HG02973 (cell line): Measurements from ENCODE around the gene DMXL1.
"Not testable (repeated sequence)": the region's sequence is repeated elsewhere in the genome, so short reads cannot be mapped to it uniquely, and the experiment has no call there.

Experiments used
- ATAC-seq: cut with Tn5 transposase; IDR thresholded peaks from one replicate; pipeline ENCODE4 v1.9.1; 2021; ENCODE audit warnings: moderate library complexity; ENCODE audit not compliant: unreplicated experiment

The DMXL1 gene

GRCh38 chr5:119123280-119123679 lies 52.4 kb downstream of the DMXL1 start:
- ATAC-seq = no peak

GRCh38 chr5:119129770-119130169 lies 58.9 kb downstream of the DMXL1 start:
- ATAC-seq = no peak

DNA sequence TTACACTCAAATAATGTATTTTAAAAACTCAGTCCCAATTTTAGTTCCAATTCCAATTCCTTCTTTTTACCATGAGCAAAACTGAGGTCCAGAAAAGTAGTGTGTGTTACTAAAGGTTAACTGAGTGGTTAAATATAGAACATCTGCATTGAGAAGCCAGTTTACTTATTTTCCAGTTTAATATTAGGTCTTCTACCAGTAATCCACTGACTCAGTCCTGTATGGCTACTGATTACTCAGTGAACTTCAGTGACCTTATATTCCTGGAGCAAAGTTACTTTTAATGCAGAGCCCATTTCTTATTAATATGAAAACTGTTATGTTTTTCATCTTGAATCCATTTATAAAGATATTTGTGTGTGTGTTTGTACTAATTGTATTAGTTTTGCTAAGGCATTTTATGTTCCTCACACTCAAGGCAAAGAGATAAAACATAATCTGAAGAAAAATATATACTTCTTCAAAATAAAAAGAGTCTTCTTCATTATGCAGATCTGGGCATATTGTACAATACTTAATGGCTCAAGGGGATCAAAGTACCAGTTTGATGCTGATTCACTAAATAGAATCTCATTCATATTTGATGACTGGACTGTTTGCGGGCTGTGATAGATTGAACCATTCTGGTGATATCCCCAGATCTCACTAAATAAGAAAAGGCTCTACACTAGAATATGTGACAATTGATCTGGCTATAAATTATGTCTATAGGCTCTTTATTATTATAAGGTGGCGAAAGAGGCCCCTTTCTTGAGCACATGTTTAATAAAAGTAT lies 60.8 kb downstream of the DMXL1 start:
- ATAC-seq = no peak

- ATAC-seq = not testable (repeated sequence)
Observed at GRCh38 chr5:119135743-119136142, 64.9 kb downstream of the DMXL1 start.

DNA sequence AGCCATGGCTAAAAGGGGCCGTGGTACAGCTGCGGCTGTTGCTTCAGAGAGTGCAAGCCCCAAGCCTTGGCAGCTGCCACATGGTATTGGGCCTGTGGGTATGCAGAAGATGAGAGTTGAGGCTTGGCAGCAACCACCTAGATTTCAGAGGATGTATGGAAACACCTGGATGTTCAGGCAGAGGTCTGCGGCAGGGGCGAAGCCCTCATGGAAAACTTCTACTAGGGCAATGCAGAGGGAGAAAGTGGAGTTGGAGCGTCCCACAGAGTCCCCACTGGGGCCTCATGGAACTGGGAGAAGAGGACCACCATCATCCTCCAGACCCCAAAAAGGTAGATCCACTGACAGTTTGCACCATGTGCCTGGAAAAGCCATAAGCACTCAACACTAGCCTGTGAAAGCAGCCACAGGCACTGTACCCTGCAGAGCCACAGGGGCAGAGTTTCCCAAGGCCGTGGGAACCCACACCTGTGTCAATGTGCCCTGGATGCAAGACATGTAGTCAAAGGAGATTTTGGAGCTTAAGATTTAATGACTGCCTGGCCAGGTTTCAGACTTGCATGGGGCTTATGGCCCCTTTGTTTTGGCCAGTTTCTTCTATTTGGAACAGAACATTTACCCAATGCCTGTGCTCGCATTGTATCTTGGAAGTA lies 65.9 kb downstream of the DMXL1 start:
- no peak for ATAC-seq

DNA sequence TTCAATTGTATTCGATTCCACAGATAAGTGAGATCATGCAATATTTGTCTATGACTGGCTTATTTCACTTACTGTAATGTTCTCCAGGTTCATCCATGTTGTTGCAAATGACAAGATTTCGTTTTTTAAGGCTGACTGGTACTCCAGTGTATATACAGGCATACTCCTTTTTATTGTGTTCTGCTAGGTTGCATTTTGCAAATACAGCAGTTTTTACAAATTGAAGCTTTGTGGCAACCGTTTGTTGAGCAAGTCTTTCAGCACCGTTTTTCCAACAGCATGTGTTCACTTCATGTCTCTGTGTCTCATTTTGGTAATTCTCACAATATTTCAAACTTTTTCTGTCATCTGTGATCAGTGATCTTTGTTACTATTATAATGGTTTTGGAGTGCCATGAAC lies 82.7 kb downstream of the DMXL1 start:
- ATAC-seq = no peak

GRCh38 chr5:119158144-119158543 lies 87.3 kb downstream of the DMXL1 start:
- no peak for ATAC-seq

DNA sequence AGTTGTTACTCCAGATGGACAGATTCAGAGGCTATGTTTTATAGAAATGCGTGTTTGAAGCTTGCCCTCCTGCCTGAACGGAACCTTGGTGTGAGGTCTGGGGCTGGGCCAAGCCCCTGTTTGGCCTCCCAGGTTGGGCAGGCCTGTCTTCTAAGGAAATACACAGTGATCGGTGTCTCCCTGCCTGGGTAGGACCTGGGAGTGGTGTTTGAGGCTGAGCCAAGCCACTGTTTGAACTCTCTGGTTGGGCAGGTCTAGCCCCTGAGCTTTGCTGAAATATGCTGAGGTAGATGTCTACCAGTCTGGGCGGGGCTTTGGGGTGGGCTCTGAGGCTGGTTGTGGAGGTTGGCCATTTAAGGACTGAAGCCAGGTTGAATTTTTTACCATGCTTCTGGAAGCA lies 90.5 kb downstream of the DMXL1 start:
- ATAC-seq = no peak

DNA sequence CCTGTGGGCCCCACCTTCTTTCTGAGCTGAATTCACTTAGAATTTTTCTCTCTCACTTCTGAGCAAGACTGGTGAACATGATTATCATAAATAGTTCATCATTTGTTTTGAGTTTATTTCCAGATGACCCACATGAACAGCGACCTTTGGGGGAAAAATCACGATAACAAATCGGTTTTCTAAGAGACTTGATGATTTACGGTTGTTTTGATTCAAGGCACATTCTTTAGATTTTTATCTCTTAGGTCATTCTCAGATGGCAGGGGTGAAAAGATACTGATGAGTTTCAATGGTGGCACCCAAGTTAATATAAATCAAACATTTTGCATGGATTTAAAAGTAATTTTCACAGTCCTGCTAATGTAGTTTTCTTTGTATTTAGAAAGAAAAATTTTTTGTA lies 95.1 kb downstream of the DMXL1 start:
- no peak for ATAC-seq

- ATAC-seq = no peak
Observed at GRCh38 chr5:119168401-119168800, 97.5 kb downstream of the DMXL1 start.

DNA sequence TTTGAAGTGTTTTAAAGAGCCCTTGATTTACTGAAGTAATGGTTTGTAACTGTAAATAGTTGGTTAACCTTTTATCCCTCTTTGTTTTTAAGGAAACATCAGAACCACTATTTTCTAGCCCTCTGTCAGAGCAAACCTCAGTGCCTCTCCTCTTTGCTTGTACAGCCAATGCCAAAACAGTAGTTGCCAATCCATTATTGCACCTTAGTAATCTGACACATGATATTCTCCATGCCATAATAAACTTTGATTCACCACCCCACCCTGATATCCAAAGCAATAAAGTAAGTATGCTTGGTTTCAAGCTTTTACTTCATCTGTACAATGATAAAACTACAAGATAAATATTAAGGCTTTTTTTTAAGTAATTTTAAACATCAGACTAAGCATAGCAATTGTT lies 100.8 kb downstream of the DMXL1 start:
- no peak for ATAC-seq

DNA sequence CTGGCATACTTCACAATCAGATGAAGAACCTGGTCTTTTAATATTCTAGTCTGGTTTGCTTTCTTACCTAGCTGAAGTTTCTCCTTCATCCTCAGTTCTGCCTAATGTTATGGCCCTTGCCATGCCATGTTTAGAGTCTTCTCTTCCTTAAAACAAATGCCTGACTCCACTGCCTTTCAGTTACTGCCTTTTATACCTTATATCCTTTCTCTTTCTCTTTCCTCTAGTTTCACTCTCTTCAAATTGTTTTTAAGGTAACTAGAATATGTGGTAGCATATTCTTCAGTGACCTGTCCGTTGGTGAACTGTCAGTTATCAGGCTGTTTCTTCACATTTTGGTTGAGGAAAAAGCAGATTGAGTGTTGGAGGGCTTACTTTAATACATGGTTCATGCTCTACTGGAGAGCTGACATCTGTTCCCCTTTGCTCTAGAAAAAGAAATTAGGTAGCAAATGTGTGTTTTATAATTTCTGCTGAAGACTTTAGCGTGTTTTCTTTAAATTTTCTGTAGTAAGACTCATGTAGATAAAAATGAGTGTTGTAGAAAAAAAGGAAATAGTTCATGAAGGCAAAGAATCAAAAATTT lies 103.8 kb downstream of the DMXL1 start:
- no peak for ATAC-seq

DNA sequence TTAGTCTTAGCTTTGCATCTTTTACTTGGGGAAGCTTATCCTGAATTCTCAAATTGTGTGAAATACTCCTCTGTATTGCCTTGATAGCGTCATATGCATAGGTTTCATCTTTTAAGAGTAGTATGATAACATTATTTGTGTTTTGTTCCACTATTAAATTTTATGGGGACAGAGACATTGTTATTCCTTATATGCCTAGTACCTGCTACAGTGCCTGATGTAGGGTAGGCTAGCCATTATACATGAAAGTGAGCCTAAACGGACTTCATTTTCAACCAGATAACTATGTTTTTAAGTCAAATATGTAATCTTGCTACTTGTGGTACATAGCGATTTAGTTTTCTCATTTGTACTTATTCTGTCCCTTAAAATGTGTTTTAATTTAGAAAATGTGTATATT lies 105.9 kb downstream of the DMXL1 start:
- no peak for ATAC-seq

DNA sequence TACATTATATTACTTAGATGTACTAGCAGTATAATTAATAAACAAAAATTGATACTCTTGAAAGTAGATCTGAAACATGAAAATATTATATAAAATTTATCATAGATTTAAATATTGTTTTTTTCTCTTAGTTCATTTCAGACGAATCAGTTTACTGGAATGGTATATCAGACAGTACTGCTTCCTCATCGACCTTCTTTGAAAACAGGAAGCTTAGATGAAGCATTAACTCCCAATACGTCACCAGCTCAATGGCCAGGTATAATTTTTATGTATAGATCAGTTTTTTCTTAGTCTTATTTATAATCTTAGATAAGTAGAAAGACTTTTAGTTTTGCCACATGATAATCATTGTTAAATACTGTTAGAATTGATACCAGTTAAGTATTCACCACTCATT lies 106.3 kb downstream of the DMXL1 start:
- ATAC-seq = no peak

- no peak for ATAC-seq
Observed at GRCh38 chr5:119178435-119178834, 107.5 kb downstream of the DMXL1 start.

GRCh38 chr5:119179857-119180641 lies 109.2 kb downstream of the DMXL1 start:
- no peak for ATAC-seq

- not testable (repeated sequence) for ATAC-seq
Observed at GRCh38 chr5:119185512-119185911, 114.6 kb downstream of the DMXL1 start.

DNA sequence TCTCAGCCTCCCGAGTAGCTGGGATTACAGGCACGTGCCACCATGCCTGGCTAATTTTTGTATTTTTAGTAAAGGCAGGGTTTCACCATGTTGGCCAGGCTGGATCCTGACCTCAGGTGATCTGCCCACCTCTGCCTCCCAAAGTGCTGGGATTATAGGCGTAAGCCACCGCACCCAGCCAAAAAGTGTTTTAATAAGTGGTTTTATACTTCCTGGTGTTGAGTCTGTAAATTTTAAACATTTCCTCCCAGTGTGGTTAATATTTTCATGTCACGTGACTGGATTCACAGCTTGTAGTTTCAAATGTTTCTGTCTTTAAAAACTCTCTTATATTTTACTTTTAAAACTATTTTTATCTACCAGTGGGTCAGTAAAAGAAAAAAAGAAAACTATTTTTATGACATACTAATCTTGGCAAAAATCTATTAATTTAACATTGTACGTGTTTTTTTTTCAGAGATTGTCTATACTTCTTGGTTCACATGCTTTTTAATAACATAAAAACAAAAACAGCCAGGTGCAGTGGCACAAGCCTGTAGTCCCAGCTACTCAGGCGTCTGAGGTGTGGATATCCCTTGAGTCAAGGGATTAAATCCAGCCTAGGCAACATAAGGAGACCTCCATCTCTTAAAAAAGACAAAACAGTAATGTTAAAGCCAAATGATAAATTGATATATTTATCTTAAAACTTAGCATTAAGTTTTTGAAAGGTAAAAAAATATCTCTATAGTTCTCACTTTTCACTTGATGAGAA lies 117.1 kb downstream of the DMXL1 start:
- ATAC-seq = no peak

- no peak for ATAC-seq
Observed at GRCh38 chr5:119190470-119191095, 119.7 kb downstream of the DMXL1 start.

GRCh38 chr5:119191944-119192343 lies 121.1 kb downstream of the DMXL1 start:
- ATAC-seq = no peak
